ENCODE results near the gene CCDC30.

Gene CCDC30

DNA sequence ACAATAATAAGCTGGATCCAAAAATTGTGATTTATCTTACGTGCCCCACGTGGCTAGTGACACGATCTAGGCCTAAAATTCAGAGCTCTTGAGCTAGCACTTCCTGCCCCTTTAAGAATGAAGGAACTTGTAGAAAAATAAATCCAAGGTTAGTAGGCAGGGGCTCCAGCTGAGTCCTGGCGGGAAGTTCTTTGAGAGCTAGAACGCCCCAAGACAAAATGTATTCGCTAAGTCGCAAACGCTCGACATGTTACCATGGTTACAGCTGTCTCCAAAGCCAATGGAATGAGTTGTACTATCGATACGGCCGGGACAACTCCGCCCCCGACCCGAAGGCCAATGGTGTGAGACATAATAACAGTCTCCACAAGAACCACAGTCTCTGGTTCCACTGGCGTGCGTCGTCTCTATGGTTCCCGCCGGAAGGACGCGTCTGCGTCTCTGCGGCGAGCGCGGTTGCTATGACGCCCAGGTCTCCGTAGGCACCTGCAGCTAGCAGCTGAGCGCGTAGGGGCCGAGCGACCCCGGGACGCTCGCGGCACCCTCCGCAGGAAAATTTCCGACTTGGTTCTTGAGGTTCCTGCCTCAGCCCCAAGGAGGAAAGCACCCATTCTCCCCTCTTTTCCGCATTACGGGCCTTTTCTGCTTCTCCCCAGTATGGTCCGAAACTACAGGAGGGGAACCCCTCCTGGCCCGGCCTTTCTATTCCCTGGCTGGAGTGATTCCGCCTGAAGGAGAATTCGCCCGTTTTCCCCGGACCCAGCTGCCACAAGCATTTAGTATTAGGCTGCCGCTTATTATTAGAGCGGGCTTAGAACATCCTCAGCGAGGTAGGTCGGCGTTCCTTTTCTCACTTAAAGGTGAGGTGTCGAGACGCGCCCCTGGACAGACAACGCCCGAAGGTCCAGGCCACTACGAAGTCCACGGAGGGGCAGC, at the start of gene CCDC30:
Gene CCDC30 (plus strand): TSS at position 459 of the 936 bp plus-strand sequence. CDS start 17,266 bp downstream, outside the sequence.
- no peak for DNase-seq

DNA sequence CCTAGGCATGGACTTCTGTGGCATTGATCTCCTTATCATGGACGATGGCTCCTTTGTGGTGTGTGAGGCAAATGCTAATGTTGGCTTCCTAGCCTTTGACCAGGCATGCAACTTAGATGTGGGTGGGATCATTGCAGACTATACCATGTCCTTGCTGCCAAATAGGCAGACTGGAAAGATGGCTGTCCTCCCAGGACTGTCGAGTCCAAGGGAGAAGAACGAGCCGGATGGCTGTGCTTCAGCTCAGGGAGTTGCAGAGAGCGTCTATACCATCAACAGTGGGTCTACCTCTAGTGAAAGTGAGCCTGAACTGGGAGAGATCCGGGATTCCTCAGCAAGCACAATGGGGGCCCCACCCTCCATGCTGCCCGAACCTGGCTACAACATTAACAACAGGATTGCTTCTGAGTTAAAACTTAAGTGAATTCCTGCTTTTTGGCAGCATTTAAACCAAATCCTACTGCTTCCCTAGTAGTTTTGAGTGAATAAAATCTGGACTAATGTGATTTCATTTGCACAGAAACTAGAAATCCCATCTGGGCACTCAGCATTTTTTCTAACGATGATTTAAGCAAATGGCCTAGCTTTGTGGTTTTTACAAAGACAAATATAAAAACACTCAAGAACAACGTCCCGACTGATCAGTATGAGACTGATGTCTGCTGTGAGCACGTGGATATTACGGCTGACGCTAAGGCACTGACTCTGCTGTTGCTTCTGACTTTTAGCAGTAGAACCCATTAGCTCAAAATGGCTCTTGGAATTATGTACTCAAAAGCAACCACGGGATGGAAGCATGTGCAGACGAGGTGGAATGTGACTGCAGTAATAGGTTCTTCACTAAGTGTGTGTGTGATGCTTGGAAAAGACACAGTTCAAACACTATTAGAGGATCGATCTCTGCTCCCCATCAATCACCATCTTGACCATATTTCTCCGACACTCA, 48.3 kb upstream of the CCDC30 start:
- no peak for DNase-seq

DNA sequence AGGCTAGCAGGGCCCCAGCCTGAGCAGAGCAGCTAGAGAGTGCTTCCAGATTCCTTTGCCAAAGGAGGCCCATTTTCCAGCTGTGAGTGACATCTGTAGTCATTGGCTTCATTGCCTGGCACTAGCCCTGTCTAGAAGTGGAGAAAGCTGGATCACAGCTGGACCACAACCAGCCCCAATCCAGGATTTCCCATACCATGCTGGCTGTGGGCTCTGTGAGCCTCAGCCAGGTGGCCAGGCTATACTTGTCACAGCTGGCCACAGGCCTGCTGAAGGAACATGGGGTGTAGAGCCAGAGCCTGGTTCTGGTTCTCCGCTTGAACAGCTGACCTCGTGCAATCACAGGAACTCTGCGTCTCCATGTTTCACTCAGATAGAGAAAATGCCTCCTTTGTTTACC, 45.9 kb upstream of the CCDC30 start:
- no peak for DNase-seq

GRCh38 chr1:42418516-42418915, 44.6 kb upstream of the CCDC30 start:
- DNase-seq = no peak

GRCh38 chr1:42419126-42419821, 43.8 kb upstream of the CCDC30 start:
- DNase-seq = no peak

- no peak for DNase-seq
Measured at GRCh38 chr1:42420121-42420520, 43.0 kb upstream of the CCDC30 start.

DNA sequence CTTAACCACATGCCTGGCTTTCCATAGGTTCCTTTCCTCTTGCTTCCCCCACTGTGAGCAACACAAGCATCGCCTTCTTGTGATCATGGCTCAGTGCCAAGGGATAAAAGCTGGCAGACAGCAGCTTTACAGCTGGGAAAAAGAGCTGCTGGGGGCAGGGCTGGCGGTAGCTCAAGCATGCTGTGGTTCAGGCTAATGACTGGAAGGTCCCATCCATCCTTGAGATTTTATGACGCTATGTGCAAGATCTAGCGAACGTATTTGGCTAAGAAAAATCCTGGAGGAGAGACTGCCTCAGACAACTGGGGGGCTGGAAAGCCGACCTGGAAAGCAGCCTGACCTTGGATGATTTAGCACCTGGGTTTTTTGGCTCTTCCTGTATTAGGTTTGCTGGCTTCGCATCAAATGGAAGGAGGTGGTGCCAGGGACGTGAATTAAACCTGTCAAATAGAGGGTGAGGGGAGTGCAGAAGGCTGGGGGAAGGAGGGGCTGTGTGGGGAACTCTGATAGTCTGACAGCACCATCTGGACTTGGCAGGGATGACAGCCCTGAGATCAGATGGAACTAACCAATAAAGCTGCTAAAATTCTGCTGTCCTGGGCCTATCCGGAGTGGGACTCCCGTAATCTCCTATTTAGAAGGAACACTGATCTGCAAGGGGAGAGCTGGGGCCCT, 42.0 kb upstream of the CCDC30 start:
- no peak for DNase-seq

DNA sequence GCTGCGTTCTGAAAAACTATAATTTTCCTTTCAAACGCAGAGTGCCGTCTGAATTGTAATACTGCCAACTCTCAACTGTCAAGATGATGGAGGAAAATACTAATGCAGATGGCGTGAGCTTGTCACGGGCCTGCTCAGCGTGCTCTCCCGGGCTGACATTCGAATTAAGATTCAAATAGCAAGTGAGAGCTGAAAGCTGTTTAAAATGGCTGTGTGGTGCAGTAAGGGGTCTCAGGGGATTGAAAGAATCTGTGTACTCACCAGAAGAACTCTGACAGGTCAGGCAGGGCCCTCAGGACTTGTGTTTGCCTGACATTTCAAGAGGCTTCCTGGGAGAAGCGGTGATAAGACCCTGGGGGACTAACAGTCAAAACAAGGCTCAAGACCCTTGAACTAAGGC, 40.3 kb upstream of the CCDC30 start:
- DNase-seq = no peak

DNA sequence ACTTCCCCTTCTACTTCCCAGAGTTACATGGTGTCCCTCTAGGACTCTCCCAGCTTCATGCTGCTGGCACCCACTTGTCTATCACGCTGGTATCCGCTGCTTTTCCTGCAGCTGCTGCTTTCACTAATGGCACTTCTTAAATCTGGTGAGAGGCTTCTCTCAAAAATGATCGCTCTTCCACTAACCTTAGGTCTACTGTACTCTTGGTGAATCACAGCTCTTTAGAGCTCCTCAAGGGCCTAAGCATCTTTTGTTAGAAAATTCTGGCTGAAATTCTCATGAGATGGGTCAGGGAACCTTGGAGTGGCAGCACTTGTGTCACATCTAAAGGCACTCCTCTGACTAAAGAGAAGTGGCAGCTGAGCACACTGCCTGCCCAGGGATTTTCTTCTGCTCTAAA, 39.4 kb upstream of the CCDC30 start:
- no peak for DNase-seq

DNA sequence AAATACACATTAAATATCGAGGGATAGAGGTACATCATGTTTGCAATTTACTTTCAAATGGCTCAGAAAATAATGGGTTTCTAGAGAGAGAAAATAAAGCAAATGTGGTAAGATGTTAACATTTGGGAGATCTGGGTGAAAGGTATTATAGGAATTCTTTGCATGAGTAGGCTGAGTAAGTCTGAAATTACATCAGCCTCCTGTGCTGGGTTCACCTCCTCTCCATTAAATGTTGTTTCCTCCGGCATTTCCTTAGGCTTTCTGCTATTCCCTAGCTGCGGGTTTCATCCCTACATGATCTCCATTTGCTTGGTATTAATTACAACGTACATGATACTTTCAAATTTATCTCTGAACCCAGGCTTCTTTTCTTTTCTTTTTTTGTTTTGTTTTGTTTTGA, 38.9 kb upstream of the CCDC30 start:
- no peak for DNase-seq

- no peak for DNase-seq
Measured at GRCh38 chr1:42427240-42427639, 35.8 kb upstream of the CCDC30 start.

- DNase-seq = no peak
Measured at GRCh38 chr1:42429603-42430002, 33.5 kb upstream of the CCDC30 start.

DNA sequence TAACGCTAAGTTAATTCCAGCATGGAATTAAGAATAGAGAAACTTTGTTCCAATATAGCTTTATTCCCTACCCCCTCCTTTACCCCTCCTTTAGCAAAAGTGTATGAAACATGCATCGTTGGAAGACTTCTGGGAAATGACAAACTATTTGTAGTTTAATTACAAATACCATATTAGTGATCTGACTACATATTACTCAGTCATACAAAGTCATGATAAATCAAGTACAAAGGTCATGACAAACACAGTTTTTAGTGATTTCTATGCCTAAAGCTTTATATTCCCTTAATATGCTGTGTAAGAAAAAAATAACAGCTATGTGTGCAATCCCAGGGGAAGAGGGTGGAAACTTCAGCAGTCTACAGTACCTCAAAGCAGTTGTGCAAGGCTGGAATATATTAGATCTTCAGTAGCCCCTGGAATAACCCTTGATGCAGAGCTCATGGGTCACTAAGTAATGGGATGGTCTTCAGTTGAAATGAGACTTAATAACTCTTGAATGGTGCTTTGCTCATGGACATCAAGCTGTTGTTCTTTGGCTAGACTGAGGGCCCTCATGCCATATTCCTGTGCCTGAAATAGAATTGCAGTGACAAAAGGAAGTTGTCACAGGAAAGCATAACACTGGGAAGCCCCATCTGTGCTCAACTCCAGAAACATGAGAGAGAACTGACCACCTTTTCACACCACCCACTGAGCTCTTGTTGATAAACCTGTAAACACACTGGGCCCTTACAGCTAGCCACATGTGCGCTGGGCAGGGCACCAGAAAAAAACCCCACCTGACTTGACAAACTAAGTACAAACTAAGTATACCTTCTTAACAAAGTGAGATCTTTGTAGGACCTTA, 32.6 kb upstream of the CCDC30 start:
- no peak for DNase-seq

DNA sequence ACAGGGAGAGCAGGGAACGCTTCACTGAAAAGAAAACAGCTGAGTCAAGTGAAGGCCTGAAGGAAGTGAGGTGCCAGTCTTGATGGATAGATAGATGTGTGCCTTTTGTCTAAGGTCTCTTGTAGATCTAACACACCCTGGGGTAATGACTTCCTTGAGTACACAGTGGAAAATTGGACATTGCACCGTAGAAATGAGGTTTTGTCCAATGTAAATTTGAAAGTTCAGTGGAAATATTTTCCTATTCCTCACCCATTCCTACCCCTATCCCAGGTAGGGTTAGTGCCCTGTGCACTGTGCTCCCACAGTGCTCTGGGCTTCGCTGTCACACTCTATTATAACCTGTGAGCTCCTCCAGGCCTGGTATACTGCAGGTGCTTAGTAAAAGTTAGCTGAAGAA, 31.6 kb upstream of the CCDC30 start:
- no peak for DNase-seq

GRCh38 chr1:42432714-42433113, 30.4 kb upstream of the CCDC30 start:
- DNase-seq = no peak

GRCh38 chr1:42433369-42433768, 29.7 kb upstream of the CCDC30 start:
- no peak for DNase-seq

DNA sequence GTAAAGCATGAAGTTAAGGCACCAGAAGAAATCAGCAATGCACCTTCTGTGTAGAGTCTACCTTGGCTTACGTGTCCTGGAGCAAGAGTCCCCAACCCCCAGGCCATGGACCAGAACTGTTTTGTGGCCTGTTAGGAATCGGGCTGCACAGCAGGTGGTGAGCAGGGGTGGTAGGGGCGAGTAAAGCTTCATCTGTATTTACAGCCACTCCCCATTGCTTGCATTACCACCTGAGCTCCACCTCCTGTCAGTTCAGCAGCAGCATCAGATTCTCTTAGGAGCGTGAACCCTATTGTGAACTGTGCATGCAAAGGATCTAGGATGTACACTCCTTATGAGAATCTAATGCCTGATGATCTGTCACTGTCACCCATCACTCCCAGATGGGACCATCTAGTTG, 28.7 kb upstream of the CCDC30 start:
- no peak for DNase-seq

GRCh38 chr1:42439940-42440339, 23.1 kb upstream of the CCDC30 start:
- no peak for DNase-seq

DNA sequence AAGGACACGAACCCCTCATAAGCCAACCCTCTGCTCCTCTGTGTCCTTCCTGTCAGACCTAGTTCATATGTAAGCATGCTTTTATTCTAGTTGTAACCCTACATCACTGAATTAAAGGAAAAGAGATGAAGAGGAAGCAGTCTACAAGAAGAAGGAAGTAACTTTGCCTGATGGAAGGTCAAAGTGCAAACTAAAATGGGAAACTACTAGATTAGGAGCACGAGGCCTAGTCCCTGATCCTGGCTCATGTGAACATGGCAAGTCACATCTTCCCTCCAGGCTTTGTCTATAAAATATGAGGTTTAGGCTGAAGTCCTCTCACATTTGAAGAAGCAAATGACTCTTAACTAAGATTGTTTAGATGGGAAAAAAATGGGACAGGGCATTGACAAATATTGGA, 20.4 kb upstream of the CCDC30 start:
- peak; percentile 34 for DNase-seq

GRCh38 chr1:42449256-42449655, 13.8 kb upstream of the CCDC30 start:
- no peak for DNase-seq

DNA sequence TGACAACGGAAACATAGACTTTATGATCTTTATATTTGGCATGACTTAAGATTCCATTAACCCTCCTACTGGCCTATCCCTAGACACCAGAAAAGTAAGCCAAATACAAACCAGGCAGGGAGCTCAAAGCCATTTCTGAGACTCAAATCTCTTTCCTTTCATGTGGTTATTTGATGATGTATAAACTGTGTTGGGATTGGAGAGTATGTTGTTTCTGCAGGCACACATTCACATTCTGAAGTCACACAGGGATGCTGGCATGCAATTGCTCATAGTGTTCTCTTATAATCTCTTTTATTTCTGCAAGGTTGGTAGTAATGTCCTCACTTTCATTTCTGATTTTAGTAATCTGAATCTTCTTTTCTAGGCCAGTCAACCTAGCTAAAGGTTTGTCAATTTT, 13.0 kb upstream of the CCDC30 start:
- no peak for DNase-seq

DNA sequence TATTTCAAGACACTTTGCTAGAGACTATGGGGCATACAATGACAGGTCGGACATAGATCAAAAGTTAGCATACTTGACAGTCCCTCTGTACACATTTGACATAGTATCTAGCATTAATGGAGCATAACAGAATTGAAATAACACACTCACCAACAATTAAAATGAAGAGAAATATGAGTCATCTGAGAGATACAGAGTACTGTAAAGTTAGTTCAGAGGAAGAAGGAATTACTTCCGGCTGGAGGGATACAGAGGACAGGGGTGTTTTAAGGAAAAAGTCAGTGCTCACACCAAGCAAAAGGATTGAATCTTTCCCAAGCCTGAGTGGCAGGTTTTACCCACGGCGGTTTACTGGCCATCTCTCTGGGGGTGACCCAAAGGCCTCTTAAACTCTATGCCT, 9.7 kb upstream of the CCDC30 start:
- DNase-seq = no peak
